ENCODE results near the gene NECTIN3.

GRCh38 chr3:111035316-111035715 lies 36.3 kb upstream of the NECTIN3 start:
- TF ChIP-seq PHF8 (IDR thresholded peaks at IDR 0.05; ENCODE audit: borderline replicate concordance, low read depth): no peak
- TF ChIP-seq POLR2A (IDR thresholded peaks at IDR 0.05; ENCODE audit: low read length): no peak
- no peak for TF ChIP-seq E2F6 (IDR thresholded peaks at IDR 0.05; ENCODE audit: borderline replicate concordance, low read depth)
- TF ChIP-seq CEBPB (IDR thresholded peaks at IDR 0.05): no peak
- no peak for TF ChIP-seq PBX3 (IDR thresholded peaks at IDR 0.05)
- TF ChIP-seq CTCF (IDR thresholded peaks at IDR 0.05): no peak
- no peak for TF ChIP-seq NR3C1 (IDR thresholded peaks at IDR 0.05)
- no peak for TF ChIP-seq ESRRA (IDR thresholded peaks at IDR 0.05; ENCODE audit: borderline replicate concordance, low read length)
- no peak for TF ChIP-seq EP300 (IDR thresholded peaks at IDR 0.05)
